Fibroblast of pulmonary artery (primary cell): Measurements from ENCODE around the gene MBOAT1.
"Not testable (repeated sequence)": the region's sequence is repeated elsewhere in the genome, so short reads cannot be mapped to it uniquely, and the experiment has no call there.

Experiments
- DNase-seq: peaks from one replicate; pipeline ENCODE4 v3.0.0-alpha.2; 2010; ENCODE audit warnings: low read depth
- H3K4me3 ChIP-seq: replicated peaks from 2 replicates; pipeline ENCODE4 v1.5.1; 2011; ENCODE audit warnings: low read depth, mild to moderate bottlenecking, control low read depth, low read length, moderate library complexity
- TF ChIP-seq, protein P1 (sequence below): IDR thresholded peaks from 2 replicates; pipeline ENCODE4 v1.5.1; 2011; ENCODE audit warnings: mild to moderate bottlenecking, control low read depth, low read length, inconsistent platforms; ENCODE audit errors: missing control alignments

Gene MBOAT1

DNA sequence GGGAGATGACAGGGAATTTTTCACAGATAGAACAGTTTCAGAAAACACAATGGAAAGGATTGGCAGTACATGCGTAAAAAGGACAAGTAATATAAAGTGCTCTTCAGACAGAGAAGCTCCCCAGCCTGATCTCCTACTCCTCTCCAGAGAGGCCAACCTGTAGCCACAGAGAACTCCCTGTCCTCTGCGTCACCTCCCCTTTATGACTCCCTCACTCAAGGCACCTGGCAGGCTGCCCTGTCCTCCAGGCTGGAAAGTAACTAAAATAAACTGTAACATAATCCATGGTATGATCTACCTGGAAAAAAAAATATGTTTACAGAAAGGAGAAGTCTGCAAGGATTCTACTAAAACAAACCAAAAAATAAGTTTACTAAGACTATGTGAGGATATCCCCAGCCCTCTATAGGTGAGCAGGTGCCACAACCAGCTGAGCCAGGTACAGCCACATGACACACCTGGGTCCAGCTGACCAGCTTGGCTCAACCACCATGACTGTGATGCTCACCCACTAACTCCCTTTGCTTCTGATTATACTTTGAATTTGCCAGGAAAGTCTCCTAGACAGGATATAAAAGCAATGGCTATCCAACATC lies 29.2 kb downstream of the MBOAT1 start:
- DNase-seq: no peak
- H3K4me3 ChIP-seq: no peak overlapping the region
- TF ChIP-seq, protein P1, sequence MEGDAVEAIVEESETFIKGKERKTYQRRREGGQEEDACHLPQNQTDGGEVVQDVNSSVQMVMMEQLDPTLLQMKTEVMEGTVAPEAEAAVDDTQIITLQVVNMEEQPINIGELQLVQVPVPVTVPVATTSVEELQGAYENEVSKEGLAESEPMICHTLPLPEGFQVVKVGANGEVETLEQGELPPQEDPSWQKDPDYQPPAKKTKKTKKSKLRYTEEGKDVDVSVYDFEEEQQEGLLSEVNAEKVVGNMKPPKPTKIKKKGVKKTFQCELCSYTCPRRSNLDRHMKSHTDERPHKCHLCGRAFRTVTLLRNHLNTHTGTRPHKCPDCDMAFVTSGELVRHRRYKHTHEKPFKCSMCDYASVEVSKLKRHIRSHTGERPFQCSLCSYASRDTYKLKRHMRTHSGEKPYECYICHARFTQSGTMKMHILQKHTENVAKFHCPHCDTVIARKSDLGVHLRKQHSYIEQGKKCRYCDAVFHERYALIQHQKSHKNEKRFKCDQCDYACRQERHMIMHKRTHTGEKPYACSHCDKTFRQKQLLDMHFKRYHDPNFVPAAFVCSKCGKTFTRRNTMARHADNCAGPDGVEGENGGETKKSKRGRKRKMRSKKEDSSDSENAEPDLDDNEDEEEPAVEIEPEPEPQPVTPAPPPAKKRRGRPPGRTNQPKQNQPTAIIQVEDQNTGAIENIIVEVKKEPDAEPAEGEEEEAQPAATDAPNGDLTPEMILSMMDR: no peak

DNA sequence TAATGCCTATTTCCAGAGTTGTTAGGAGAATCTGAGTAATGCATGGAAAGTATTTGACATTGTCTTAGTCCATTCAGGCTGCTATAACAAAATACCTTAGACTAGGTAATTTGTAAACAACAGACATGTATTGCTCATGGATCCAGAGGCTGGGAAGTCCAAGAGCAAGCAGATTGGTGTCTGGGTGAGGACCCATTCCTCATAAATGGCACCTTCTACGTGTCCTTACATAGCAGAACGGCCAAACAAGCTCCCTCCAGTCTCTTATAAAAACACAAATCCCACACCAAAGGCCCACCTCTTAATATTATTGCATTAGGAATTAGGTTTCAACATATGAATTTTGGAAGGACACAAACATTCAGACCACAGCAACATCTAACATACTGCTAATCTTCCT lies 30.2 kb downstream of the MBOAT1 start:
- TF ChIP-seq, protein P1: no peak
- no peak for DNase-seq
- no peak overlapping the region for H3K4me3 ChIP-seq

DNA sequence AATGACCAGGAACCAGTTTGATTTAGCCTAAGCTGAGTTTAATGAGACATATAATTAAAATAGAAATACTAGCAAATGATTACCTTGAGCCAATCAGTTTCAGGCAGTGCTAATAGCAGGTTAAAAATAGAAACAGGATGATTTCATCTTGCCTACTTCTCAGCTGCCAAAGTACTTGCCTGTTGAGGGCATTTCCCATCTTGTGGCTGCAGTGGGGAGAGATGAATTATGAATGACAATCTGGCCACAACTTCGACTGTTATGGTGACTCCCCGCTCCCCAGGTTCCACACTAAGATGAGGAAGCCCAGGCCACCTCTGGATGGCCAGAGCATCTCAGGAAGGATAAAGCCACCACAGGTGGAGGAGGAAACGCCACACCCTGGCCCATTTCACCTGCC lies 31.3 kb downstream of the MBOAT1 start:
- no peak overlapping the region for H3K4me3 ChIP-seq
- TF ChIP-seq, protein P1: no peak
- no peak for DNase-seq

DNA sequence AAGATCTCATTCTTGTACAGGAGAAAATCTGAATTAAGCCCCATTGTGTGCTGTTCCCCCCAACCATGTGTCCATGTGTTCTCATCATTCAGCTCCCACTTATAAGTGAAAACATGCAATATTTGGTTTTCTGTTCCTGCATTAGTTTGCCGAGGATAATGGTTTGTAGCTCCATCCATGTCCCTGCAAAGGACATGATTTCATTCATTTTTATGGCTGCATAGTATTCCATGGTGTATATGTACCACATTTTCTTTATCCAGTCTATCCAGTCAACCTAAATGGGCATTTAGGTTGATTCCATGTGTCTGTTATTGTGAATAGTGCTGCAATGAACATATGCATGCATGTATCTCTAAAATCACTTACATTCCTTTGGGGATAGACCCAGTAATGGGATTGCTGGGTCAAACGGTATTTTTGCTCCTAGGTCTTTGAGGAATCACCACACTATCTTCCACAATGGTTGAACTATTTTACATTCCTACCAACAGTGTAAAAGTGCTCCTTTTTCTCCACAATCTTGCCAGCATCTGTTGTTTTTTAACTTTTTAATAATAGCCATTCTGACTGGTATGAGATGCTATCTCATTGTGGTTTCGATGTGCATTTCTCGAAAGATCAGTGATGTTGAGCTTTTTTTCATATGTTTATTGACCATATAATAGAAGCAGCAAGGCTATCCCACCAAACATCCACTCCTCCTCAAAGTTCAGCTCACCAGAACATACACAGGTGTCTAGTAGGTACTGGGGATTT lies 32.8 kb downstream of the MBOAT1 start:
- DNase-seq, H3K4me3 ChIP-seq: not testable (repeated sequence)

DNA sequence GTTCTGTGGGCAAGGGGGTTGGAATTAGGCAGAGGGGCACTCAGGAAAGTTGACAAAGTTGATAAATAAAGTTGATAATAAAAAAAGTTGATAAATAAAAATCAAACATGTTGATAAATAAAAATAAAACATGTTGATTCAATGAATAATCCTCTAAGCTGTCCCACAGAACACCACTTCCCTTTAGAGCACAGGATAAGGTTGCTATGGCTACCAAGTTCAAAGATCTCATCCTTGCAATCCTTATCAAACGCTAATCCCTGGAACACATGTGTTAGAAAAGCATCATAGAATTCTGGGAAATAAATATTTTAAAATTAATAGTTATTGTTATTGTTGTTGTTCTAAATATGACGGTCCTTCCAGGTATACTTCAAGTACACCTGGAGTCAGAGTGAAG lies 33.9 kb downstream of the MBOAT1 start:
- no peak overlapping the region for H3K4me3 ChIP-seq
- no peak for DNase-seq
- TF ChIP-seq, protein P1: no peak

DNA sequence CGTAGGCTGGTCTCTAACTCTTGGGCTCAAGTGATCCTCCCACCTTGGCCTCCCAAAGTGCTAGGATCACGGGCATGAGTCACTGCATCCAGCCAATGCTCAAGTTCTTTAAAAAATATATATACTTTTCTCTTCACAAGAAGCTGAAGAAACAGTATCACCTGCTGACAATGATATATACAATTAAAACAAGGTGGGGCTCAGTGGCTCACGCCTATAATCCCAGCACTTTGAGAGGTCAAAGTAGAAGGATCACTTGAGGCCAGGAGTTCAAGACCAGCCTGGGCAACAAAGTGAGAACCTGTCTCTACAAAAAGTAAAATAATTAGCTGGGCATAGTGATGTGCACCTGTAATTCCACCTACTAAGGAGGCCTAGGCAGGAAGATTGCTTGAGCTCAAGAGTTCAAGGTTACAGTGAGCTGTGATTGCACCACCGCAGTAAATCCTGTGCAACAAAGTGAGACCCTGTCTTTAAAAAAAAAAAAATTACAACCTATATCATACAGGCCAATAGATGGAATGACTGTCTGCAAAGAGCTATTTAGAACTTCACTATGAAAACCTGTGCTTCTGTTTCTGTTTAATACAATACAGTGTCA lies 36.4 kb downstream of the MBOAT1 start:
- TF ChIP-seq, protein P1: no peak
- DNase-seq: no peak
- no peak overlapping the region for H3K4me3 ChIP-seq

DNA sequence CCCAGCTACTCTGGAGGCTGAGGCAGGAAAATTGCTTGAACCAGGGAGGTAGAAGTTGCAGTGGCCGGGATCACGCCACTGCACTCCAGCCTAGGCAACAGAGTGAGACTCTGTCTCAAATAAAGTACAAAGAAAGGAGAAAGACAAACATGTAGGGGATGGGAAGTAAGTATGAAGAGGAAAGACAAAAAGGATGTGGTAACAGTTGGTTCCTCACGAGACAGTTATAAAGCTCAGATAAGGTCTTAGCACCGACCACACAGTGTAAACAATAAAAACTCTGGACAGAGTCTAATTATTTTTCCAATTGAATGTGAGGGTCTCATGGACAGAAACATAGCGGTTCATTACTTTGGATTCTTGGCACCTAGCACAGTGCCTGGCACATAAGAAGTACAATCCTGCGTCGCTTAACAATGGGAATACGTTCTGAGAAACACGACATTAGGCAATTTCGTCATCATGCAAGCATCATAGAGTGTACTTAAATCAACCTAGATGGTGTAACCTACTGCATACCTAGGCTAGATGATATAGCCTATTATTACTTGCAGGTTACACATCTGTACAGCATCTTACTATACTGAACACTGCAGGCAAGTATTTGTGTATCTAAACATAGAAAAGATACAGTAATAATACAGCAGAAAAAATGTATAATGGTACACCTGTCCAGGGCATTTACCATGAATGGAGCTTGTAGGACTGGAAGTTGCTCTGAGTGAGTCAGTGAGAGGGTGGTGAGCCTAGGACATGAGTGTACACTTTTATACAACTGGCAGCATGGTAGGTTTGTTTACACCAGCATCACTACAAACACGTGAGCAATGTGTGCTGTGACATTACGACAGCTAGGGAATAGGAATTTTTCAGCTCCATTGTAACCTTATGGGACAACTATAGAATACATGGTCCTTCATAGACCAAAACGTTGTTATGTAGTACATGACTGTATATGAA lies 38.2 kb downstream of the MBOAT1 start:
- TF ChIP-seq, protein P1: no peak
- DNase-seq: no peak
- H3K4me3 ChIP-seq: no peak overlapping the region
